Panc1 (cell line): ENCODE results near the gene FAM8A1. TPM values are rescaled to one million over a fixed set of nuclear protein-coding genes. Genes with fewer than 3 reads are reported as not detected.

Source experiments
- ATAC-seq: fragments of 200-7000 bp; cut with Tn5 transposase; 2 replicates; pipeline ENCODE4 v1.9.1; 2020; ENCODE audit warnings: mild to moderate bottlenecking, moderate library complexity
- BruUV-seq: library from RNA; stranded (reverse); fragments of 400-500 nt; replicated peaks from 2 replicates; lab custom pipeline; 2021; lab: Mats Ljungman, UMichigan
- CTCF ChIA-PET: fragments of 300-600 bp; sonication (Branson Sonifier 250); formaldehyde crosslinking; loops from one replicate; lab custom pipeline; 2022; ENCODE audit warnings: antibody characterized with exemption; lab: Charles Lee
- POLR2A ChIA-PET: fragments of 300-600 bp; sonication (Branson Sonifier 250); formaldehyde crosslinking; loops from one replicate; lab custom pipeline; 2022; ENCODE audit warnings: antibody characterized with exemption; lab: Charles Lee
- DNase-seq: peaks from one replicate; pipeline ENCODE4 v3.0.0-alpha.2; 2010; ENCODE audit warnings: low read depth, low spot score
- H3K27ac ChIP-seq: 2 replicates; pipeline ENCODE4 v1.5.1; 2011; ENCODE audit warnings: mild to moderate bottlenecking, low read length, inconsistent platforms
- H3K27me3 ChIP-seq: fragments of 200-500 bp; sonication (Bioruptor generic); 2 replicates; pipeline ENCODE4 v1.6.0; 2014; ENCODE audit warnings: low read length, inconsistent platforms; ENCODE audit not compliant: control insufficient read depth, insufficient read depth
- H3K36me3 ChIP-seq: fragments of 200-500 bp; sonication (Bioruptor generic); 2 replicates; pipeline ENCODE4 v1.5.1; 2014; ENCODE audit warnings: inconsistent platforms, mild to moderate bottlenecking, low read length, moderate library complexity; ENCODE audit not compliant: control insufficient read depth, insufficient read depth
- H3K4me1 ChIP-seq: 2 replicates; pipeline ENCODE4 v1.5.1; 2011; ENCODE audit warnings: inconsistent platforms, mild to moderate bottlenecking, low read length, moderate library complexity; ENCODE audit not compliant: control insufficient read depth, insufficient read depth
- H3K4me3 ChIP-seq, 2 experiments: 2 replicates each; pipeline ENCODE4 v1.5.1; 2011 to 2012; ENCODE audit warnings: low read depth in 2 of 2, low read length in 2 of 2, mild to moderate bottlenecking in 2 of 2, inconsistent platforms in 1 of 2, moderate library complexity in 1 of 2
- H3K9me3 ChIP-seq: fragments of 200-500 bp; sonication (Bioruptor generic); 2 replicates; pipeline ENCODE4 v1.5.1; 2014; ENCODE audit warnings: low read depth, mild to moderate bottlenecking, inconsistent platforms, low read length, moderate library complexity; ENCODE audit not compliant: control insufficient read depth, insufficient read depth
- CTCF ChIP-seq: fragments of 450-650 bp; IDR thresholded peaks from 2 replicates; pipeline ENCODE4 v1.5.1; 2017; ENCODE audit warnings: mild to moderate bottlenecking
- POLR2AphosphoS5 ChIP-seq: IDR thresholded peaks from 2 replicates; pipeline ENCODE4 v1.6.1; 2012; ENCODE audit warnings: mild to moderate bottlenecking, low read depth, low read length, moderate library complexity
- REST ChIP-seq, 2 experiments: IDR thresholded peaks; 2 replicates each; pipeline ENCODE4 v1.6.1; 2011 to 2012; ENCODE audit warnings: low read depth in 2 of 2, control low read depth in 1 of 2, low read length in 1 of 2, mild to moderate bottlenecking in 1 of 2, moderate library complexity in 1 of 2; ENCODE audit not compliant: insufficient read depth in 1 of 2
- SIN3A ChIP-seq: IDR thresholded peaks from 2 replicates; pipeline ENCODE4 v1.6.1; 2012; ENCODE audit warnings: low read depth, mild to moderate bottlenecking, low read length, moderate library complexity, borderline replicate concordance; ENCODE audit not compliant: insufficient read depth
- TCF7L2 ChIP-seq: IDR thresholded peaks from 2 replicates; pipeline ENCODE4 v1.6.1; 2011; ENCODE audit warnings: mild to moderate bottlenecking, low read depth, low read length, inconsistent platforms
- in situ Hi-C: cut with HindIII; loops from 2 replicates; pipeline ENCODE4 v1.10.0; 2016; ENCODE audit warnings: low sequenced_read_pairs, low pct_unique_long_range_greater_than_20kb
- intact Hi-C: fragments of 100-400 bp; cut with micrococcal nuclease; formaldehyde crosslinking; loops from one replicate; pipeline ENCODE4 v1.10.0; 2022; ENCODE audit not compliant: unreplicated experiment
- total RNA-seq: library from RNA; stranded (reverse); gene quantifications from one replicate; pipeline ENCODE4 v1.2.1, GENCODE V29; 2021; ENCODE audit not compliant: unreplicated experiment

FAM8A1 gene
- total RNA-seq, 1 experiment from 2014 or later = 9.3 TPM

GRCh38 chr6:17606606-17607005 is 6.5 kb downstream of the FAM8A1 start:
- H3K27me3 ChIP-seq = no peaks in the 10 kb centered on the region
- CTCF ChIA-PET = no interaction called here
- no peaks in the 10 kb centered on the region; the same call in 1 of the 2 replicates for H3K36me3 ChIP-seq
- no peak for DNase-seq
- no peaks in the 10 kb centered on the region for H3K9me3 ChIP-seq
- no peak overlapping the region for H3K27ac ChIP-seq
- no peak for TF ChIP-seq POLR2AphosphoS5
- no peak for TF ChIP-seq TCF7L2
- no peak for TF ChIP-seq REST (IDR thresholded peaks at IDR 0.05; ENCODE audit: insufficient read depth in 1 of 2, low read depth in 2 of 2, low read length in 1 of 2)
- TF ChIP-seq SIN3A = no peak
- no peak for TF ChIP-seq CTCF
- no peak for ATAC-seq
- no TSS peak for BruUV-seq
- no peak overlapping the region for H3K4me3 ChIP-seq
- in situ Hi-C loops = no loop called here
- peaks cover 4% of the 10 kb centered on the region; the same call in 1 of the 2 replicates for H3K4me1 ChIP-seq
- intact Hi-C loops = no loop called here
- POLR2A ChIA-PET = no interaction called here

GRCh38 chr6:17610835-17611234 is 10.7 kb downstream of the FAM8A1 start:
- no peaks in the 10 kb centered on the region for H3K27me3 ChIP-seq
- POLR2A ChIA-PET = no interaction called here
- H3K4me3 ChIP-seq = no peak overlapping the region
- ATAC-seq = no peak
- H3K9me3 ChIP-seq = no peaks in the 10 kb centered on the region
- no peak for TF ChIP-seq SIN3A
- TF ChIP-seq TCF7L2 = no peak
- no peak for TF ChIP-seq POLR2AphosphoS5
- TF ChIP-seq REST (IDR thresholded peaks at IDR 0.05; ENCODE audit: insufficient read depth in 1 of 2, low read depth in 2 of 2, low read length in 1 of 2) = no peak
- no peak for TF ChIP-seq CTCF
- no TSS peak for BruUV-seq
- H3K27ac ChIP-seq = no peak overlapping the region
- CTCF ChIA-PET = no interaction called here
- intact Hi-C loops (no loop called here), in situ Hi-C loops (no loop called here)
- DNase-seq = no peak
- H3K36me3 ChIP-seq = peaks cover 8% of the 10 kb centered on the region
- H3K4me1 ChIP-seq = no peaks in the 10 kb centered on the region
